K562 (cell line): ENCODE results near the gene FAM171A1. TPM values are rescaled to one million over a fixed set of nuclear protein-coding genes. Genes with fewer than 3 reads are reported as not detected.

Experiments used
- CBX3 ChIP-seq, 2 experiments: IDR thresholded peaks; 1 replicate in 1 of 2; 2 replicates in 1 of 2; pipeline ENCODE4 v1.6.1; 2012; ENCODE audit warnings: inconsistent platforms in 2 of 2, low read length in 2 of 2, borderline replicate concordance in 1 of 2, control low read depth in 1 of 2
- CXXC5 ChIP-seq: fragments of 250-450 bp; sonication (Bioruptor Pico); IDR thresholded peaks from 2 replicates; pipeline ENCODE4 v1.8.0; 2022; ENCODE audit warnings: inconsistent platforms, mild to moderate bottlenecking, moderate library complexity
- DMBX1 ChIP-seq: fragments of 250-450 bp; sonication (Bioruptor Pico); IDR thresholded peaks from 2 replicates; pipeline ENCODE4 v1.8.0; 2022; ENCODE audit warnings: inconsistent platforms, mild to moderate bottlenecking, moderate library complexity, borderline replicate concordance
- EP300 ChIP-seq: IDR thresholded peaks from 2 replicates; pipeline ENCODE4 v1.6.1; 2012; ENCODE audit warnings: low read length, improper control_type of control experiment
- ZNF778 ChIP-seq: fragments of 450-650 bp; formaldehyde crosslinking; IDR thresholded peaks from 2 replicates; pipeline ENCODE4 v1.4.0; 2020; ENCODE audit warnings: mild to moderate bottlenecking, moderate library complexity
- polyA plus RNA-seq, 8 experiments: library from polyadenylated mRNA; depleted of rRNA in 4 of 8; stranded (reverse) in 5 of 8; unstranded in 3 of 8; fragments of >200 nt; fragmentation: Nextera tagmentation in 2 of 8; fragmentation: Illumina TruSeq in 1 of 8; extraction: Ambion mirVana in 2 of 8; extraction: Trizol in 1 of 8; gene quantifications; 2 replicates each; pipeline versions ENCODE4 v1.2.1 to v1.2.3, GENCODE V29; 2011 to 2014; ENCODE audit warnings: inconsistent platforms in 1 of 8, missing spikeins in 1 of 8
- total RNA-seq, 7 experiments: library from RNA; depleted of rRNA in 6 of 7; stranded (reverse); fragments of >200 nt in 6 of 7; fragmentation: Illumina TruSeq in 2 of 7; extraction: Trizol in 2 of 7; gene quantifications; 2 replicates each; pipeline versions ENCODE4 v1.2.1 to v1.2.3, GENCODE V29; 2011 to 2021; ENCODE audit warnings: low replicate concordance in 1 of 7
- TF ChIP-seq, protein P1 (sequence below), 2 experiments: fragments of 450-650 bp in 1 of 2; IDR thresholded peaks; 2 replicates each; pipeline ENCODE4 v1.6.1; 2011 to 2017; ENCODE audit warnings: low read depth in 2 of 2, antibody characterized with exemption in 1 of 2, borderline replicate concordance in 1 of 2, low read length in 1 of 2, mild to moderate bottlenecking in 1 of 2, mixed read lengths in 1 of 2; ENCODE audit not compliant: control insufficient read depth in 1 of 2
- TF ChIP-seq, protein P2 (sequence below): conservative IDR thresholded peaks from 2 replicates; pipeline ENCODE4 v1.6.1; 2011; ENCODE audit warnings: low read depth, mild to moderate bottlenecking, low read length; ENCODE audit not compliant: control insufficient read depth
- TF ChIP-seq, protein P3 (sequence below): fragments of 450-650 bp; IDR thresholded peaks from 2 replicates; pipeline ENCODE4 v1.6.1; 2016; ENCODE audit warnings: mild to moderate bottlenecking, moderate library complexity
- TF ChIP-seq, protein P4 (sequence below), 2 experiments: fragments of 450-650 bp; IDR thresholded peaks; 2 replicates each; pipeline ENCODE4 v1.6.1; 2016

Gene FAM171A1
- total and polyA plus RNA-seq, 9 of the 15 experiments (the other 6 are each of a cell fraction or from before 2014, with no cell fraction given): 0.51 to 8.2 (median 4.8) TPM

DNA sequence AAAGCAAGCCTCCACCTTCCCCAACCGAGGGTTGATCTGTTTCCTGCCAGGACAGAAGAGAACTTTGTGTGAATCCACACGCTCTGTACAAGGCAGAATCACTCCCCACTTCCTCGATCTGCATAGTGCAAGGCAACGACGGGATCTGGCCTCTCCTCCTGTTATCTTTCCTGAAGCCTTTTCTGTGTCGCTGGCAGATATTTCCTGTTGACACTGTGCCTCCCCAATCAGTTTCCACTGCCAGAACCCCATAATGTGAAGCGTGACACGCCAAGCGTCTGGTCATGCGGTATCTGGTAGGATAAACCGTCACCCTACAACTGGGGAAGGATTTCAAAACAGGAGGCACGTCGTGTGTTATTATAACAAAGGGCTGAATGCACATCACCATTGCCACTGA, 57.2 kb downstream of the FAM171A1 start (continued):
- 0 out of 3 replicates have a peak, but pooled peaks of 1 of the 2 experiments have one; percentile 26 for TF ChIP-seq CBX3 (IDR thresholded peaks at IDR 0.05; ENCODE audit: borderline replicate concordance in 1 of 2, low read length in 2 of 2)
- TF ChIP-seq, protein P1, sequence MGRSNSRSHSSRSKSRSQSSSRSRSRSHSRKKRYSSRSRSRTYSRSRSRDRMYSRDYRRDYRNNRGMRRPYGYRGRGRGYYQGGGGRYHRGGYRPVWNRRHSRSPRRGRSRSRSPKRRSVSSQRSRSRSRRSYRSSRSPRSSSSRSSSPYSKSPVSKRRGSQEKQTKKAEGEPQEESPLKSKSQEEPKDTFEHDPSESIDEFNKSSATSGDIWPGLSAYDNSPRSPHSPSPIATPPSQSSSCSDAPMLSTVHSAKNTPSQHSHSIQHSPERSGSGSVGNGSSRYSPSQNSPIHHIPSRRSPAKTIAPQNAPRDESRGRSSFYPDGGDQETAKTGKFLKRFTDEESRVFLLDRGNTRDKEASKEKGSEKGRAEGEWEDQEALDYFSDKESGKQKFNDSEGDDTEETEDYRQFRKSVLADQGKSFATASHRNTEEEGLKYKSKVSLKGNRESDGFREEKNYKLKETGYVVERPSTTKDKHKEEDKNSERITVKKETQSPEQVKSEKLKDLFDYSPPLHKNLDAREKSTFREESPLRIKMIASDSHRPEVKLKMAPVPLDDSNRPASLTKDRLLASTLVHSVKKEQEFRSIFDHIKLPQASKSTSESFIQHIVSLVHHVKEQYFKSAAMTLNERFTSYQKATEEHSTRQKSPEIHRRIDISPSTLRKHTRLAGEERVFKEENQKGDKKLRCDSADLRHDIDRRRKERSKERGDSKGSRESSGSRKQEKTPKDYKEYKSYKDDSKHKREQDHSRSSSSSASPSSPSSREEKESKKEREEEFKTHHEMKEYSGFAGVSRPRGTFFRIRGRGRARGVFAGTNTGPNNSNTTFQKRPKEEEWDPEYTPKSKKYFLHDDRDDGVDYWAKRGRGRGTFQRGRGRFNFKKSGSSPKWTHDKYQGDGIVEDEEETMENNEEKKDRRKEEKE (IDR thresholded peaks at IDR 0.05; ENCODE audit: borderline replicate concordance in 1 of 2, control insufficient read depth in 1 of 2, low read depth in 2 of 2, low read length in 1 of 2): no peak
- TF ChIP-seq EP300: peak; percentile 87
- TF ChIP-seq, protein P2, sequence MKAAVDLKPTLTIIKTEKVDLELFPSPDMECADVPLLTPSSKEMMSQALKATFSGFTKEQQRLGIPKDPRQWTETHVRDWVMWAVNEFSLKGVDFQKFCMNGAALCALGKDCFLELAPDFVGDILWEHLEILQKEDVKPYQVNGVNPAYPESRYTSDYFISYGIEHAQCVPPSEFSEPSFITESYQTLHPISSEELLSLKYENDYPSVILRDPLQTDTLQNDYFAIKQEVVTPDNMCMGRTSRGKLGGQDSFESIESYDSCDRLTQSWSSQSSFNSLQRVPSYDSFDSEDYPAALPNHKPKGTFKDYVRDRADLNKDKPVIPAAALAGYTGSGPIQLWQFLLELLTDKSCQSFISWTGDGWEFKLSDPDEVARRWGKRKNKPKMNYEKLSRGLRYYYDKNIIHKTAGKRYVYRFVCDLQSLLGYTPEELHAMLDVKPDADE: no peak
- peak; percentile 36; the same call in 1 of the 2 replicates for TF ChIP-seq DMBX1
- TF ChIP-seq, protein P3, sequence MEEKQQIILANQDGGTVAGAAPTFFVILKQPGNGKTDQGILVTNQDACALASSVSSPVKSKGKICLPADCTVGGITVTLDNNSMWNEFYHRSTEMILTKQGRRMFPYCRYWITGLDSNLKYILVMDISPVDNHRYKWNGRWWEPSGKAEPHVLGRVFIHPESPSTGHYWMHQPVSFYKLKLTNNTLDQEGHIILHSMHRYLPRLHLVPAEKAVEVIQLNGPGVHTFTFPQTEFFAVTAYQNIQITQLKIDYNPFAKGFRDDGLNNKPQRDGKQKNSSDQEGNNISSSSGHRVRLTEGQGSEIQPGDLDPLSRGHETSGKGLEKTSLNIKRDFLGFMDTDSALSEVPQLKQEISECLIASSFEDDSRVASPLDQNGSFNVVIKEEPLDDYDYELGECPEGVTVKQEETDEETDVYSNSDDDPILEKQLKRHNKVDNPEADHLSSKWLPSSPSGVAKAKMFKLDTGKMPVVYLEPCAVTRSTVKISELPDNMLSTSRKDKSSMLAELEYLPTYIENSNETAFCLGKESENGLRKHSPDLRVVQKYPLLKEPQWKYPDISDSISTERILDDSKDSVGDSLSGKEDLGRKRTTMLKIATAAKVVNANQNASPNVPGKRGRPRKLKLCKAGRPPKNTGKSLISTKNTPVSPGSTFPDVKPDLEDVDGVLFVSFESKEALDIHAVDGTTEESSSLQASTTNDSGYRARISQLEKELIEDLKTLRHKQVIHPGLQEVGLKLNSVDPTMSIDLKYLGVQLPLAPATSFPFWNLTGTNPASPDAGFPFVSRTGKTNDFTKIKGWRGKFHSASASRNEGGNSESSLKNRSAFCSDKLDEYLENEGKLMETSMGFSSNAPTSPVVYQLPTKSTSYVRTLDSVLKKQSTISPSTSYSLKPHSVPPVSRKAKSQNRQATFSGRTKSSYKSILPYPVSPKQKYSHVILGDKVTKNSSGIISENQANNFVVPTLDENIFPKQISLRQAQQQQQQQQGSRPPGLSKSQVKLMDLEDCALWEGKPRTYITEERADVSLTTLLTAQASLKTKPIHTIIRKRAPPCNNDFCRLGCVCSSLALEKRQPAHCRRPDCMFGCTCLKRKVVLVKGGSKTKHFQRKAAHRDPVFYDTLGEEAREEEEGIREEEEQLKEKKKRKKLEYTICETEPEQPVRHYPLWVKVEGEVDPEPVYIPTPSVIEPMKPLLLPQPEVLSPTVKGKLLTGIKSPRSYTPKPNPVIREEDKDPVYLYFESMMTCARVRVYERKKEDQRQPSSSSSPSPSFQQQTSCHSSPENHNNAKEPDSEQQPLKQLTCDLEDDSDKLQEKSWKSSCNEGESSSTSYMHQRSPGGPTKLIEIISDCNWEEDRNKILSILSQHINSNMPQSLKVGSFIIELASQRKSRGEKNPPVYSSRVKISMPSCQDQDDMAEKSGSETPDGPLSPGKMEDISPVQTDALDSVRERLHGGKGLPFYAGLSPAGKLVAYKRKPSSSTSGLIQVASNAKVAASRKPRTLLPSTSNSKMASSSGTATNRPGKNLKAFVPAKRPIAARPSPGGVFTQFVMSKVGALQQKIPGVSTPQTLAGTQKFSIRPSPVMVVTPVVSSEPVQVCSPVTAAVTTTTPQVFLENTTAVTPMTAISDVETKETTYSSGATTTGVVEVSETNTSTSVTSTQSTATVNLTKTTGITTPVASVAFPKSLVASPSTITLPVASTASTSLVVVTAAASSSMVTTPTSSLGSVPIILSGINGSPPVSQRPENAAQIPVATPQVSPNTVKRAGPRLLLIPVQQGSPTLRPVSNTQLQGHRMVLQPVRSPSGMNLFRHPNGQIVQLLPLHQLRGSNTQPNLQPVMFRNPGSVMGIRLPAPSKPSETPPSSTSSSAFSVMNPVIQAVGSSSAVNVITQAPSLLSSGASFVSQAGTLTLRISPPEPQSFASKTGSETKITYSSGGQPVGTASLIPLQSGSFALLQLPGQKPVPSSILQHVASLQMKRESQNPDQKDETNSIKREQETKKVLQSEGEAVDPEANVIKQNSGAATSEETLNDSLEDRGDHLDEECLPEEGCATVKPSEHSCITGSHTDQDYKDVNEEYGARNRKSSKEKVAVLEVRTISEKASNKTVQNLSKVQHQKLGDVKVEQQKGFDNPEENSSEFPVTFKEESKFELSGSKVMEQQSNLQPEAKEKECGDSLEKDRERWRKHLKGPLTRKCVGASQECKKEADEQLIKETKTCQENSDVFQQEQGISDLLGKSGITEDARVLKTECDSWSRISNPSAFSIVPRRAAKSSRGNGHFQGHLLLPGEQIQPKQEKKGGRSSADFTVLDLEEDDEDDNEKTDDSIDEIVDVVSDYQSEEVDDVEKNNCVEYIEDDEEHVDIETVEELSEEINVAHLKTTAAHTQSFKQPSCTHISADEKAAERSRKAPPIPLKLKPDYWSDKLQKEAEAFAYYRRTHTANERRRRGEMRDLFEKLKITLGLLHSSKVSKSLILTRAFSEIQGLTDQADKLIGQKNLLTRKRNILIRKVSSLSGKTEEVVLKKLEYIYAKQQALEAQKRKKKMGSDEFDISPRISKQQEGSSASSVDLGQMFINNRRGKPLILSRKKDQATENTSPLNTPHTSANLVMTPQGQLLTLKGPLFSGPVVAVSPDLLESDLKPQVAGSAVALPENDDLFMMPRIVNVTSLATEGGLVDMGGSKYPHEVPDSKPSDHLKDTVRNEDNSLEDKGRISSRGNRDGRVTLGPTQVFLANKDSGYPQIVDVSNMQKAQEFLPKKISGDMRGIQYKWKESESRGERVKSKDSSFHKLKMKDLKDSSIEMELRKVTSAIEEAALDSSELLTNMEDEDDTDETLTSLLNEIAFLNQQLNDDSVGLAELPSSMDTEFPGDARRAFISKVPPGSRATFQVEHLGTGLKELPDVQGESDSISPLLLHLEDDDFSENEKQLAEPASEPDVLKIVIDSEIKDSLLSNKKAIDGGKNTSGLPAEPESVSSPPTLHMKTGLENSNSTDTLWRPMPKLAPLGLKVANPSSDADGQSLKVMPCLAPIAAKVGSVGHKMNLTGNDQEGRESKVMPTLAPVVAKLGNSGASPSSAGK: peak; percentile 84
- TF ChIP-seq, protein P4, sequence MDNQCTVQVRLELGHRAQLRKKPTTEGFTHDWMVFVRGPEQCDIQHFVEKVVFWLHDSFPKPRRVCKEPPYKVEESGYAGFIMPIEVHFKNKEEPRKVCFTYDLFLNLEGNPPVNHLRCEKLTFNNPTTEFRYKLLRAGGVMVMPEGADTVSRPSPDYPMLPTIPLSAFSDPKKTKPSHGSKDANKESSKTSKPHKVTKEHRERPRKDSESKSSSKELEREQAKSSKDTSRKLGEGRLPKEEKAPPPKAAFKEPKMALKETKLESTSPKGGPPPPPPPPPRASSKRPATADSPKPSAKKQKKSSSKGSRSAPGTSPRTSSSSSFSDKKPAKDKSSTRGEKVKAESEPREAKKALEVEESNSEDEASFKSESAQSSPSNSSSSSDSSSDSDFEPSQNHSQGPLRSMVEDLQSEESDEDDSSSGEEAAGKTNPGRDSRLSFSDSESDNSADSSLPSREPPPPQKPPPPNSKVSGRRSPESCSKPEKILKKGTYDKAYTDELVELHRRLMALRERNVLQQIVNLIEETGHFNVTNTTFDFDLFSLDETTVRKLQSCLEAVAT (IDR thresholded peaks at IDR 0.05): peak in 1 of 2 experiments; percentile 58; a peak in 1 of 4 replicates
- TF ChIP-seq CXXC5 (CRISPR knock-in tag): peak; percentile 85
- no peak for TF ChIP-seq ZNF778 (CRISPR knock-in tag)
